ES-I3 (cell line): ENCODE data around the gene SMAD6.

Experiments
- H3K36me3 ChIP-seq: 2 replicates; pipeline ENCODE4 v1.6.1; 2013; ENCODE audit warnings: mild to moderate bottlenecking, low read length, control low read depth, moderate library complexity; ENCODE audit not compliant: insufficient read depth
- H3K4me1 ChIP-seq: 2 replicates; pipeline ENCODE4 v1.6.1; 2013; ENCODE audit warnings: mild to moderate bottlenecking, control low read depth, low read length; ENCODE audit not compliant: insufficient read depth
- H3K9ac ChIP-seq: 2 replicates; pipeline ENCODE4 v1.6.1; 2013; ENCODE audit warnings: low read depth, mild to moderate bottlenecking, low read length, moderate library complexity
- H3K9me3 ChIP-seq: 2 replicates; pipeline ENCODE4 v1.6.1; 2013; ENCODE audit warnings: mild to moderate bottlenecking, low read length, moderate library complexity; ENCODE audit not compliant: control insufficient read depth, insufficient read depth

SMAD6 gene

DNA sequence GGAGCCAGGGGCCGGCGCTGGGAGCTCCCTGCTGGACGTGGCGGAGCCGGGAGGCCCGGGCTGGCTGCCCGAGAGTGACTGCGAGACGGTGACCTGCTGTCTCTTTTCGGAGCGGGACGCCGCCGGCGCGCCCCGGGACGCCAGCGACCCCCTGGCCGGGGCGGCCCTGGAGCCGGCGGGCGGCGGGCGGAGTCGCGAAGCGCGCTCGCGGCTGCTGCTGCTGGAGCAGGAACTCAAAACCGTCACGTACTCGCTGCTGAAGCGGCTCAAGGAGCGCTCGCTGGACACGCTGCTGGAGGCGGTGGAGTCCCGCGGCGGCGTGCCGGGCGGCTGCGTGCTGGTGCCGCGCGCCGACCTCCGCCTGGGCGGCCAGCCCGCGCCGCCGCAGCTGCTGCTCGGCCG is 1.5 kb downstream of the SMAD6 start:
- Histone ChIP-seq H3K36me3 (no peaks in the 10 kb centered on the region), H3K9ac (peak overlapping the region; percentile 68), H3K9me3 (no peaks in the 10 kb centered on the region), H3K4me1 (peaks cover 30% of the 10 kb centered on the region)

DNA sequence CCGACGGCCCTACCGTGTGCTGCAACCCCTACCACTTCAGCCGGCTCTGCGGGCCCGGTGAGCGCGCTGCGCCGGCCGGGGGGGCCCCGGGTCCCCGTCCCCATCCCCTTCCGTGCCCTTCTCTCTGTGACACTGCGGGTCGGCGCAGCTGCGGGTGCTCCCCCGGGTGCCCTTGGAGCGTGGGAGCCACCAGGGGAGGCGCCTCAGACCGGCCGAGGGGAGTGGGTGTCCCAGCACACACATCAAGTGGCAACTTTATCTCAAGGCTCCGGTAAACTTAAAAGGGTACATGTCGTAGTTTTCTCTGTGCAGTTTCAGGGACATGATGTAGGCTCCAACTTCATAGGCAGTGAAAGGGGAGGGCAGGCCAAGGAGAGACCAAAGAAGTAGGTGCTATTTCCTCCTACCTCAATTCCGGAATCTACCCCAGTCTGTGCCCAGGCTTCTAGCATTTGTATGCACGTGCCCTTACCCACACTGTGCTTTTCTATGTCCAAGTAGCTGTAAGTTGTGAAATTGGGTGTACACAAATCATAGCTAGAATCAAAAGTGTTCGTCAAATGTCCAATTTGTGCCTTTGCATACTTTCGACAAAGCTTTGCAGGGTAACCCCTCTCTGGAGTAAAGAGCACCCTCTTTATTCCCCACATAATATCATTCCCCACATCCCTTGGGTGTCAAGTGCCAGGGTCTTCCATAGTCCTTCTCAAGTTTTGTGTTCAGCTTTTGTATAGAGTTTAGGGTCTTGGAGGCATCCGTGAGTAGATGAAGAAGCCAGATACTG is 2.2 kb downstream of the SMAD6 start:
- no peaks in the 10 kb centered on the region for H3K9me3 ChIP-seq
- H3K4me1 ChIP-seq, result peaks cover 25% of the 10 kb centered on the region; the same call in 1 of the 2 replicates
- peak overlapping the region; percentile 68 for H3K9ac ChIP-seq
- no peaks in the 10 kb centered on the region for H3K36me3 ChIP-seq

DNA sequence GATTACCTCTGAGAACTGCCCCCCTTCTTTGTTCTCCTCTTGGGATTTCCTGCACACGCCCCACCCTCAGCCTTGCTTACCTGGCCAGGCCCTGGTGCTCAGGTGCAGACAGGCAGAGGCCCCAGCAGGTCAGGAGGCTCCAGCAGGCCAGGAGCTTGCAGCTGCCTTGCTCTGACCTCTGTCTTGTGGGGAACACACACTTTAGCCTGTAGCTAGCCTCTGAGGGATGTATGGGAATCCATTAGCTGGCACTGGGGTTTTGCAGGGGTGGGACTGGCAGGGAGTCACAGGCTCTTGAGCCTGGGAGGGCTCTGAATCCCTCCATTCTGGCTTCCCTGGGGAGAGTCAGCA is 2.7 kb downstream of the SMAD6 start:
- Histone ChIP-seq H3K9ac (peak overlapping the region; percentile 68; the same call in 1 of the 2 replicates), H3K4me1 (peaks cover 25% of the 10 kb centered on the region; the same call in 1 of the 2 replicates), H3K36me3 (no peaks in the 10 kb centered on the region), H3K9me3 (no peaks in the 10 kb centered on the region)

DNA sequence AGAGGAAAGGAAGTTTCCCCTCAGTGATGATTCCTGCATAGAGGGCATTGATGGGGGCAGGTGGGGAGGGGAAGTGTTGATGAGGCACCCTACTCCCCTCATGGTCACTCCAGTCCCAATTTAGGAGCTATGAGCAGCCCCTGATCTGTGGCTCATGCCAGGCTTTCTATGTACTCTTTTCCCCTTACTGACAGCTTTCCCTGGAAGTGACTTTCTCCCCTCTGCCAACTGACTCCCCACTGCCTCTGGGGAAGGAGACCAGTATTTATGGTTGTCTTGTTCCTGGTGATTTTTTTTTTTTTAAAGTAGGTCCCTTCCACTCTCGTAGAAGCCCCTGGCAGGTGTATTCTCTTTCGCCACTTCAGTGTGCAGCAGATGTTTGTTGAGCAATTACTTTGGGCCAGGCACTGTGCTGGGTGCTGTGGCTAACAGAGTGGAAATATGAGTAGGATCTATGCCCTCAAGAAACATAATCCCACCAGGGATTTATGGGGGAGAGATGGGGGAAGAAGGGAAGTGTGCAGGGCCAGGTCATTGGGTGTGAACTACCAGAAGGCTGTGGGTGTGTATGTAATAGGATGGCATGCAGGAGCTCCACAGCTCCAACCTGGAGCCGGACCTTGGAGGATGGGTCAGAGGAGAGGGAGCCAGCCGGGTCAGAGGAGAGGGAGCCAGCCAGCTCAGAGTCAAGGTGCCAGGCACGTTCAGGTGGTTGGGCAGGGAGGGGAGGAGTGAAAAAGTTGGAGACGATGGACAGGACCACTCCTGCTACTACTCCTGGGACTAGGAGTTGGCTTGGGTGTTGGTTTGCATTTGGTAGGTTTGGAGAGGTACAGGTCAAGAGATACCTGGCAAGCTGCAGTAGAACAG is 3.5 kb downstream of the SMAD6 start:
- Histone ChIP-seq H3K9me3 (no peaks in the 10 kb centered on the region), H3K4me1 (peaks cover 25% of the 10 kb centered on the region; the same call in 1 of the 2 replicates), H3K36me3 (no peaks in the 10 kb centered on the region), H3K9ac (peak overlapping the region; percentile 68; the same call in 1 of the 2 replicates)

DNA sequence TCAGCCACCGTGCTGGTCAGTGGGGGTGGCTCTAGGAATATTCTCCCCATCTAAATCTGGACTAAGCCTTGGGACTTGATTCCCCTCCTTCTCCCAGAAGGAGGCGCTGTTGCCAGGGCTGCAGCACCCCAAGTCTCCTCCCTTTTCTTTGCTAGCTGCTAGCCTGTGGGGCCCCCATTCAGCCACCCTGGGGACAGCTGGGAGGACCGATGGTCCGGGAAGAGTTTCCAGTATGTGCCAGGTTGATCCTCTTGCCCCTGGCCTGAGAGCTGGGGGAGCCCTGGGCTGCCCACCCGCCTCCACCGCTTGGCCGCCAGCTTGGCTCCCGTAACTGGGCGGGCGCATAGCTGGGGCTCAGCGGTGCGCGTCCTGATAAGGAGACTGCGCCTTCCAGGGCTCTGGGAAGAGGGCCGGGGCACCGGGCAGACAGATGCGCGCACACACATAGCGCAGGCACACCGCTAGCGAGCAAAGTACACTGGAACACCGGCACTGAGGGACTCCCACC is 4.2 kb downstream of the SMAD6 start:
- peaks cover 25% of the 10 kb centered on the region; the same call in 1 of the 2 replicates for H3K4me1 ChIP-seq
- no peaks in the 10 kb centered on the region for H3K9me3 ChIP-seq
- no peak overlapping the region for H3K9ac ChIP-seq
- H3K36me3 ChIP-seq, result no peaks in the 10 kb centered on the region

DNA sequence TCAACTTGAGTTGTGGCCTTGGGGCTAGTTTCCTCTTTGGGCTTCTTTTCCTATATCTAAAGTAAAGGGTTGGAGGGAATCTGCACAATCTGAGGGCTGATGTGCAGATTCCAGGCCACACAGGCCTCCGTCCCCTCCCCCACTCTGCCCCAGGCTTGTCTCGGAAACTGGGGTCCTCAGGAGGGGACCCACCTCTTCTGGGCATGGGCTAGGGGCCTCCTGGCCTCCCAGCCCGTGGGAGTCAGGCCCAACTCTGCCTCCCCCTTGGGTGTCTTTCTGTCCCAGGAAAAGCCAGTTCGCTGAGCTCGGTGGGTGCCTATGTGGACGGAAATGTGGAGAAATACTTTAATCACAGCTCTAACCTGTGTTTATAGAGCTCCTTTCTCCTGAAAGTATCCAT is 4.8 kb downstream of the SMAD6 start:
- no peaks in the 10 kb centered on the region for H3K36me3 ChIP-seq
- no peak overlapping the region for H3K9ac ChIP-seq
- peaks cover 29% of the 10 kb centered on the region; the same call in 1 of the 2 replicates for H3K4me1 ChIP-seq
- H3K9me3 ChIP-seq, result no peaks in the 10 kb centered on the region

DNA sequence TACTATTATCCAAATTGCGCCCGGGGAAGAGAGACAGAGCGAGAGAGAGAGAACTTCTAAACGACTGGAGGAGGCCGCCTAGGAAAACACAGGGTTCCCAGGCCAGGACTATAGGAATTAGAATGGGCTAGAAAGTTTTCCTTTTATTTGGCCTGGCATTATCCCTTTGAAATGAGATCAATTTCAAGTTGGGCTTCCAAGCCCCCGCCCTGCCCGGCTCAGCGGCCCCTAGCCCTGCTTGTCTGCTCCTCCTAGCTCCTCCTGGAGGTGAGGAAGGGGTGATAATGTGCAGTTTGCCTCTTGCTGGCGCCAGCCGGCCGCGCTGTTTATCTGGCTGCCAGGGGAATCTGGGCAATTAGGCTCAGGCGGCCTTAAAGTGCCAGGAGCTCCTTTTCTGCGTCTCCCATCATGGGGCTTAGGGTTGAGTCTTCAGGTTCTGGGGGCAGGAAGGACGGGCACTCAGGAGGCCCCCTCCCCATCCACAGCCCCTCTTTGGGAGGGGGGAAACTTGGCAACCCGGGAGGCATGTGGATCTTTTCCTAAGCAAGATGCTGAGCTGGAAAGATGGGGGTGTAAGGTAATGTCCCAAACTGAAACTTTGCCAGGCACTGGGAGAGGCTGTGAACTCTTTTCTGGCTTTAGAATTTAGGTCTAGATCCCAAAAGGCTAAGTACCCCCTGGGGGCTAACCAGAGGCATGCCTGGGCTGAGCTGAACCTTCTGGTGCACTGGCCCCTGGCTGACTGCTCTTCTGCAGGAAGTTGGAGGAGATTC is 5.5 kb downstream of the SMAD6 start:
- peaks cover 29% of the 10 kb centered on the region; the same call in 1 of the 2 replicates for H3K4me1 ChIP-seq
- no peaks in the 10 kb centered on the region for H3K9me3 ChIP-seq
- H3K9ac ChIP-seq, result no peak overlapping the region
- H3K36me3 ChIP-seq, result no peaks in the 10 kb centered on the region

DNA sequence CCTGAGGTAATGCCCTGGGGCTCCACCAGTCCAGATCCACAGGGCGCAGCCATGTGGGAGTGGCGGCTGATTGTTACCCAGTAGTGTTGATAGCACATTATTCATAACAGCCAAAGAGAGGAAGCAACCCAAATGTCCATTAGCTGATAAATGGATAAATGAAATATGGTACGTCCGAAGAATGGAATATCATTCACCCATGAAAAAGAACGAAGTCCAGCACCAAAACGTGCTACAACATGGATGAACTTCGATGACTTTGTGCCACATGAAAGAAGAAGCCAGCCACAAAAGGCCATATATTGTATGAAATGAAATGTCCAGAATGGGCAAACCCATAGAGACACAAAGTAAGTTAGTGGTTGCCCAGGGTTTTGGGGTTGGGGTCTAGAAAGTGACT is 6.4 kb downstream of the SMAD6 start:
- Histone ChIP-seq H3K36me3 (no peaks in the 10 kb centered on the region), H3K9me3 (no peaks in the 10 kb centered on the region), H3K9ac (no peak overlapping the region), H3K4me1 (peaks cover 29% of the 10 kb centered on the region; the same call in 1 of the 2 replicates)

DNA sequence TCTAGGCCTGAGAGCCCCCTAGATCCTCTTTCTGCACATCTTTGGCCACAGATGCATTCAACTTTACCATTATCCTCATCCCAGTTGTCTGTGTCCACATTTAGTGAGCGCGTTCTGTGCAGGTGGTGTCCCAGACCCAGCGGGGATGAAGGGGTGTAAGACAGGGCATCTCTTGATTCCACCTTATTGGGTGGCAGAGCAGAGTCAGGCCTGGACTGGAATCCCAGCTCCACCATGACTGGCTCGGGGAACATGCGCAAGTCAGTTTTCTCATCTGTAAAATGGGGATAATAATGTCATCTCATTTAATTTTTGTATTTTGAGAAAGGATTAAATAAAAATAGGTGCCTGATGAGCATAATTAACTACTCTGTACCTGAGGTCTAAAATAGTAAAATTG is 7.8 kb downstream of the SMAD6 start:
- H3K9me3 ChIP-seq, result no peaks in the 10 kb centered on the region
- H3K36me3 ChIP-seq, result no peaks in the 10 kb centered on the region
- peaks cover 30% of the 10 kb centered on the region for H3K4me1 ChIP-seq
- no peak overlapping the region for H3K9ac ChIP-seq

DNA sequence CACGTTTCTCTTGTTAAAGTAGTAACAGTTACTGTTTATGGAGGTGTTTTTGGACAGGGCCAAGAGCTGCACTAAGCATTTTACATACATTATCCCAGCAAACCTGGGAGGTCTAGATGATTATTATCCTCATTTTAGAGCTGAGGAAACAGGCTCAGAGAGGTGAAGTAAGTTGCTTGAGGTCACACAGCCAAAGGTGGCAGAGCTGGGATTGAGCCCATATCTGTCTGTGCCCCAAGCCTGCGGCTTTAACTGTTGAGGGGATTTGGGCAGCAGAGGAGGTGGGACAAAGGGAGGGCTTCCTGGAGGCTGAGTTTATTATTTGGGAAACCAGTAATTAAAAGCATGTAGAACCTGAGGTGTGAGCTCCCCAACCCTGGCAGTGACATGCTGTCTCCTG is 9.2 kb downstream of the SMAD6 start:
- no peaks in the 10 kb centered on the region for H3K36me3 ChIP-seq
- peaks cover 35% of the 10 kb centered on the region for H3K4me1 ChIP-seq
- H3K9me3 ChIP-seq, result no peaks in the 10 kb centered on the region
- no peak overlapping the region for H3K9ac ChIP-seq

DNA sequence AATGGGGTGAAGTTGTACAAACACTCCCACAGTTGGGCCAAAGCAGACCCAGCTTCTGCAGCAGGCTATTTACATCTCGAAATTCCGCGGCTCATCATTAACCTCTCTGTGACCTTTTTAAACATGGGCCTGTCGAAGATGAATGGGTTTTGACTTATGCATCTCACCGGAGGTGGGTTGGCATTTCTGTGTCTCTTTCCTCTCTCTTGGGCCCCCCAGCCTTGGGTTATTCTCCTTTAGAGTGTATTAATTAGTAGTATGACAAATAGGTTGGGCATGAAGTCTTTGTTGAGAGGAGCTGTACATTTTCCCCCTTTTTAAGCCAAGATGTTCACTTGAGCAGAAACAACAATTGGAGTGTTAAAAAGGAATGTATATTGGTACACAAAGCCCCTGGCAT is 9.8 kb downstream of the SMAD6 start:
- no peak overlapping the region for H3K9ac ChIP-seq
- H3K4me1 ChIP-seq, result peaks cover 29% of the 10 kb centered on the region
- H3K9me3 ChIP-seq, result no peaks in the 10 kb centered on the region
- no peaks in the 10 kb centered on the region for H3K36me3 ChIP-seq

DNA sequence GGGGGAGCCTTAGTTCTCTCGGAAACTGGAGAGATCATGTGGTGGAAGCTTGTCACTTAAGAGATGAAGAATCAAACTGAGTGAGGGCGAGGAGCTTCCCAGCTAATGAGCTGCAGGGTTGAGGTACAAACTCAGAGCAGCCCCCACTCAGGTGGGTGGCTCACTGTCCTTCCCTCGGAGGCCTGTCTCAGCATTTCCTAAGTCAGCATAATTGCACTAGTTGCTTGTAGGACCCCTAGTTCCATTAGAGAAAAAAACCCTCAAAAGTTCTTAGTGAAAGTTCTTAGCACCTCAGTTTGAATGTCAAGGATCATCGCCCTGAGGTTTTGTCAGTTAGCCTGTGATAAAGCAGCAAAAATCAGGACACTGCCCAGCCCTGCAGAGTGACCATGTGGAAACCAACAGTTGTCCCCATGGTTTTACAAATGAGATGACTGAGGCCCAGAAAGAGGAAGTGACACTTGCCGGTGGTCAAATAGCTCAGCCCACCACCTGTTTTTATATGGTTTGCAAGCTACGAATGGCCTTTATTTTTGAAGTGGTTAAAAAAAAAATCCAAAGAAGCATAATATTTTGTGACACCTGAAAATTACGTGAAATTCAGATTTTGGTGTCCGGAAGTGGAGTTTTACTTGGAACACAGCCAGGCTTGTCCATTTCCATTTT is 11.9 kb downstream of the SMAD6 start:
- Histone ChIP-seq H3K9ac (no peak overlapping the region), H3K4me1 (peaks cover 19% of the 10 kb centered on the region), H3K36me3 (no peaks in the 10 kb centered on the region), H3K9me3 (no peaks in the 10 kb centered on the region)

DNA sequence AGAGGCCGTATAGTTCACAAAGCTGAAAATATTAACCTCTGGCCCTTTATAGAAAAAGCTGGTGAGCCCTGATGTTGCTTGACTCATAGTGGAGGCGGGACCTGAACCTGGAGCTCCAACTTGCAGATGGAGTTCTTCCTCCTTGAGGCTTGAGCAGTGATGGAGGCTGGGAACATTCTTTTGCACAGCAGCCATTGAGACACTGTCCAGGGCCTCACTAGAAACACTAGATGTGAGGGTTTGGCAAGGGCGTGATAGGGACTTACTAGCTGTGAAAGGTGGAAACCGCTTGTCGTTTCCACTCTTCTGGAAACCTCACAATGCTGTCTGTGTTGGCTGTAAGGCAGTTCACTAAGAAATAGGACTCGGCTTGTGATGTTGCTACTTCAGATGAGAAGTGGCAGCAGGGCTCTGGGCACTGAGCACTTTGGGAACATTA is 12.5 kb downstream of the SMAD6 start:
- H3K36me3 ChIP-seq, result no peaks in the 10 kb centered on the region
- peaks cover 19% of the 10 kb centered on the region for H3K4me1 ChIP-seq
- H3K9me3 ChIP-seq, result no peaks in the 10 kb centered on the region
- no peak overlapping the region for H3K9ac ChIP-seq
